GM18519 (cell line): ENCODE measurements around the gene HMGB1.

Source experiments
- ATAC-seq: cut with Tn5 transposase; IDR thresholded peaks from one replicate; pipeline ENCODE4 v1.9.1; 2021; ENCODE audit warnings: mild to moderate bottlenecking, moderate library complexity; ENCODE audit not compliant: unreplicated experiment, low FRiP score

Gene HMGB1

DNA sequence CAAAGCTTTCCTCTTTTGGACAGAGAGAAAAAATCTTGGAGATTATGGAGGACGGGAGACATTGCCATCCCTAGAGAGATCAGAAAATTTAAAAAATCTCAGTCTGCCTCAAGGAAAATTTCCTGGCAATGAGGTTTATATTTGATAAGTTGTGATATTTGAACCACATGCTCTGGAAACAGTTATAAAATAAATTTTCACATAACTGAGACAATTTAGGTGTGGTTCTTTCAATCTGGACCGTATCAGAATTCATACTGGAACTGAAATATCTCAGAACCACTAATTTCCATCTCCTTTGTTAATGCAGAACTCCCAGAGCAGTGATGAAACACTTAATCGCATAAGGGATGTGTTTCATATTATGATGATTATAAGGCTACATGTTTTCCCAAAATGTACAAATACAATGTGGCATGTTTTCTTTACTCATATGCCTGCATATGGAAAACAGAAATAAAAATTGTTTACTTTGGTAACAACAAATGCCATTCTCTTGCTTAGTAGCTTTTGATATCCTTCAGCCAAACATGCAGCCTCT lies 29.8 kb downstream of the HMGB1 start:
- ATAC-seq = no peak

DNA sequence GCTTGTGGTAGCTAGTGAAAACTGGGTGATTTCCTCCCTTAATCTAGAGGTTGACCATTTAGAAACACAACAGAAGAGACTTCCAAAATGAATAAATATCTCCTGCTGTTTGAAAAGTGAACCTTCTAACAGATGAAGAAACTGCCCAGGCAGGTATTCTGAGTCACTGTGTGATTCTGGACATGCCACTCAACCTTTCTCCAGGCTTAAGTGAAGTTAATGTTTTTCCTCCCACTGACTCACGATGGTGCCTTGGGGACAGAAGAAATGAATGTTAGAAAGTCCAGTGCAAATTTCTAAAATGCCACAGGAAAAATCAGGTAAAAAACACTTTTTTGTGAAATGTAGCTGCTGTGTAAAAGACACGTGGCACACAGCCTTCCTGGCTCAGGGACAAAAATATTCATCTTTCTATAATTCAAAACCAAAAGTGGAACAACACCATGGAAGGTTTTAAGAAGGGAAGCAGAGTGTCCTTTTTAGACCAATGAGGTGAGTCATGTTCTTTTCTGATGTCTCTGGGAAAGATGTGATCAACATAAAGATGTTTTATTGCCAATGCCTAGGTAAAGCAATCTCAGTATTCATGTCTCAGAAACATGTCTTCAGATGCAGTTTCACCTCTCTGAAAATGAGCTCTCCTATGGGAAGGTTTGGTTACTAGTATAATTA lies 34.3 kb downstream of the HMGB1 start:
- ATAC-seq = no peak

DNA sequence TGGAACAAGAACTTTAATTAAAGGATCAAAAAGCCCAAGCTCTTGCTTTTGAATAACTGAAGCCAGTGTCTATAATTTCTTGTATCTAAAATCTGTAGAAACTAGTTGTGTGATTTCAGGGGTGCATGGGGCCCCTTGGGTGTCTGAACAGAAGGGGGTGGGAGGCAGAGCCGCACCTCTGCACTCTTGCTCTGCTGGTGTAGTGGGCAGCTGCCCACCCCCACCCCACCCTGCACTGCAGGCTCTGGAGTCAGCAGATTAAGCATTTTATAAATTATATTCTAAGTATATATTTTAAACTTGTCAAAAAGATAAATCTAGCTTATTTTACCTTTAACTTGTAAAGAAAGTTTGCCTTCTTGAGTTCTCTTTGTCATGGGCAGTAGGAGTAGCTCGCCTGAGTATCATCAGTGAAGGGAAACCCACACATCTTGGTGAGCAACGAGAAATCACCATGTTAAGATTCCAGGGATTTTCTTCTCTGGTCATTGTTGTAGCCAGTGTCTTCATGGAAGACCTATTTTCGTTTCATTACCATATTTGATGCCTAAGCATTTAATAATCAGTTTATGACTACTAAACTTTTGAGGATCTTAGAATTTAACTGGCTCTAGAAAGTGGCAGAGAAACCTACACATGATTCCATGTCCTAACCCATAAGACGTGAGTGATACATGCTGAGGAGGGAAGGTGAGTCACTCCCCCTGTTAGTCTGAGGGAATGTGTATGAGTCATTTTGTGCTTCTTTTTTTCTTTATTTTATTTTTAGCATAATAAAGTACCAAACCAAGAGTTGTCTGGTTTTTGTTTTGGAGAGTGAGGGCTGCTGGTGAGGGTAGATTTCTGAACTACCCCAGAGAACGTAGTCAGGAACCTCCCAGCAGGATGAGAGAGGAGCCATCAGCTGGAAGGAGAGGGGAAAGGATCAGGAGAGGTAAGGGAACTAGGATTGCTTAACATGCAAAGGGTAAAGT lies 35.7 kb downstream of the HMGB1 start:
- ATAC-seq = peak; percentile 53

DNA sequence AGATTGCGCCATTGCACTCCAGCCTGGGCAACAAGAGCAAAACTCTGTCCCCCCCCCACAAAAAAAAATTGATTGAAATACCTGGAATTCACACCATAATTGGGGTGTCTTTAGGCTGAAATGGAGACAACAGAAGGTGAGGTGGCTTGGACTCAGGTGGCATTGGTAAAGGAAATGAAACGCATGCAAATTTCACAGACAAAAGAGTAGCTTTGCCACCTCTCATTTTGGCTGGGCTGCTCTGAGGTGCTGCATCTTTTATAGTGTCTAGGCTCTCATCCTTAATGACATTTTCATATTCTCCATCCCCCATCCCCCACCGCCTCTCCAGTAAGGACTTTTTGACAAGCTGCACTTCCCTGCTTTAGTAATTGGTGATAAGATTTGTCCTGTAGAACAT lies 36.5 kb downstream of the HMGB1 start:
- no peak for ATAC-seq

GRCh38 chr13:30423891-30424290 lies 41.8 kb downstream of the HMGB1 start:
- ATAC-seq = no peak

DNA sequence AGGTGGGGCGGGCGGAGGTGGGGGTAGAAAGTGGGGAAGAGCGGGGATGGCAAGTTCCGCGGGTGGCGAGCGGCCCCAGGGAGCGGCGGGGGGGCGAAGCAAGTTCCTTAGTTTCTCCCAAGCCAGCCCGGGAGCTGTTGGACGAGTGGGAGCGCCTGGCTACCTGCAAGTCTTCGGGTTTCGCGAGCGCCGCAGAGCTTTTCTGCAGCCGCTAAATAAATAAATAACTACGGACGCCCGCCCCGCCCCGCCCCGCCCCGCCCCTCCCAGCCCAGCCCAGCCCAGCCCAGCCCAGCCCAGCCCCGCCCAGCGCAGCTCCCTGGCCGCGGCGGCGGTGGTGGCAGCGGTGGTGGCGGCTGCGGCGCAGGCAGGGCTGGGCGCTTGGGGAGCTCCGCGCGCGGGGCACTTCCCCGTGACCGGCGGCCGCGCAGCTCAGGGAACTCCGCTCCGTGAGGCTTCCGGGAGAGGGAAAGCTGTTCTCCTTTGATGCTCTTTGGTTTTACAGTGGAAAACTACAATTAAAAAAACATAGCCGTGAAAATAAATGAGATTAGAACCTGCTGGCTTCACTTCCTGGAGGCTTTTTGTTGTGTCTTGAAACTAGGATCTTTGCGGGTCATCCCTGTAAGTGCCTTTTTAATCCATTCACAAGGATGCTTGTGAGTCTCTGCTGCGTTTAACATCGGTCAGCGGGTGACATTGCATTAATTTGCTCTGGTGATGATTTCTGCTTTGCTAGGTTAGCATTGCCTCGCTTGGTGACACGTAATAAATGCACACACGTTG lies 43.5 kb downstream of the HMGB1 start, which contains the start of gene UBE2L5:
TSS of gene UBE2L5 (plus strand) at position 440 of the 786 bp plus-strand sequence. CDS start 5,498 bp downstream, outside the sequence.
- no peak for ATAC-seq

GRCh38 chr13:30421093-30422053 lies 44.4 kb downstream of the HMGB1 start:
- no peak for ATAC-seq

DNA sequence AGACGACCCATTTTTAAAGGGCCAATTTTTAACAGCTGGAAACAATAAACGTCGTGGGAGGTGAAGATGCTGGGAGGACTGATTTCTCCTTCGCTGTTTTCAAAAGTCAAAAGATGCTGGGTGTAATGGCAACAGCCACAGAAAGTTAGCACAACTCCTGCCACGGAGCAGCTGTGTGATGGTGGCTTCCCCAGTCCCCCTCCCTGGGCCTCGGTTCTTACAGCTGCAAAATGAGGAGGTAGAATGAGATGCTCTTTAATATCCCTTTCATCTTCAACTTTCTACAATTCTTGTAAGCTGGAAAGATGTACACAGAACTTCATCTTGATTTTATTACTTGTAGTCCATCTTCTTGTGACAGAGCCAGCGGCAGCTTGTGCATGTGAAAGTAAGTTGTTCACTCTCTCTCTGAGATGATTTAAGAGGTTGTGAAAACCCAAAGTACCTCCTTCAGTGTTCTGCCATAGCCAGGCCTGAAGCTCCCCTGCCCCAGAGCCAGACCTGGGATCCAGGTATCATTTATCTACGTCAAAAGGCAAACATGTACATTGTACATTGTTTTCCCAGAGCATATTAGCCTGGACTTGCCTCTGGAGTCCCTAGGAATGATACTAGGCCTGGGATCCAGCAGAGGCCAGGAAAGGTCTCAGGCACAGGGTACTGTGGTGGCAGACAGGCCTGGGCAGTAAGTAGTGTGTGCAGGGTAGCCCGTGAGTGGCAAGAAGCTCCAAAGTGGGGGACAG lies 46.8 kb downstream of the HMGB1 start:
- no peak for ATAC-seq

GRCh38 chr13:30418075-30418716 lies 47.5 kb downstream of the HMGB1 start:
- no peak for ATAC-seq

GRCh38 chr13:30416471-30416870 lies 49.3 kb downstream of the HMGB1 start:
- no peak for ATAC-seq

DNA sequence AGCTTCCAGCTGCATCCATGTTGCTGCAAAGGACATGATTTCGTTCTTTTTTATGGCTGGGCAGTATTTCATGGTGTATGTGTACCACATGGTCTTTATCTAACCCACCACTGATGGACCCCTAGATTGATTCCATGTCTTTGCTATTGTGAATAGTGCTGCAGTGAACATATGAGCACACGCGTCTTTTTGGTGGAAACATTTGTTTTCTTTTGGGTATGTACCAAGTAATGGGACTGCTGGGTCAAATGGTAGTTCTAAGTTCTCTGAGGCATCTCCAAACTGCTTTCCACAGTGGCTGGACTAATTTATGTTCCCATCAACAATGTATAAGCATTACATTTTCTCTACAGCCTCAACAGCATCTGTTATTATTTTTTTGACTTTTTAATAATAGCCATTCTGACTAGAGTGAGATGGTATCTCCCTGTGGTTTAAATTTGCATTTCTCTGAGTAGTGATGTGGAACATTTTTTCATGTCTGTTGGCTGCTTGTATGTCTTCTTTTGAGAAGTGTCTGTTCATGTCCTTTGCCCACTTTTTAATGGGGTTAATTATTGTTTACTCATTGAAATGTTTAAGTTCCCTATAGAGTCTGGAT lies 50.2 kb downstream of the HMGB1 start:
- peak; percentile 54 for ATAC-seq

DNA sequence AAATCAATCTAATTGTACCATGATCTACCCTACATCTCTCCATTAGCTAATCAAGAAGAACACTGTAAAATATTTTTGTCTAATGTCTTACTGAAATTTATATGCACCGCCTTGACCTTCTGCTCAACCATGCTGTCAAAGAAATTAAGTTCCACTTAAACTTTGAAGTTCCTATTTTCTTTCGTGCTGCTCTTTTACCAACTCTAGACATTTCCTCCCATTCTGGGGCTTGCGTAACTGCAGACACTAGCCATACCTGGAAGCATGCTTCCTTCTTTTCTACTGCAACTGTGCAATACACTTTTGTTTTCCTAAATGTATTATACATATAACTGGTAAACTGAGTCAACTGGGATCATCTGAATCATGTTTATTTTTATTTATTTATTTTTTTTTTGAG lies 51.9 kb downstream of the HMGB1 start:
- ATAC-seq = no peak

GRCh38 chr13:30412346-30412745 lies 53.4 kb downstream of the HMGB1 start:
- ATAC-seq = no peak

DNA sequence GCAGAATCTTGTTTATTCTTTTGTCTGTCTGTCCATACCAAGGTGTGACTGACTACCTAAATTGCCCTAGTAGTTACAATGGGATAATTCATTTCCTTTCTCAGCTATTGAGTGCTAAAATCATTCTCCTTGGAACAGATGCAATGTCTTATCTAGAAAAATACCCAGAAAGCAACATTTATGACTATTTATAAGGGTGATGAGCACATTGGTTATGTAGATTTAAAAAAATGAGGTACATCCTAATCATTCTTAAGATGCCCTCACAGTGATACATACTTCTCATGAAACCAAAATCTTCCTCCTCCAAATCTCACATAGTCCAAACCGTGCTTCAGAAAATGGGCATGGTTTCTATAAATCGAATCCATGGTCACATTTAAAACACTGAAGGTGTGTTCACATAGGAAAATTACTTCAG lies 55.0 kb downstream of the HMGB1 start:
- ATAC-seq = no peak

DNA sequence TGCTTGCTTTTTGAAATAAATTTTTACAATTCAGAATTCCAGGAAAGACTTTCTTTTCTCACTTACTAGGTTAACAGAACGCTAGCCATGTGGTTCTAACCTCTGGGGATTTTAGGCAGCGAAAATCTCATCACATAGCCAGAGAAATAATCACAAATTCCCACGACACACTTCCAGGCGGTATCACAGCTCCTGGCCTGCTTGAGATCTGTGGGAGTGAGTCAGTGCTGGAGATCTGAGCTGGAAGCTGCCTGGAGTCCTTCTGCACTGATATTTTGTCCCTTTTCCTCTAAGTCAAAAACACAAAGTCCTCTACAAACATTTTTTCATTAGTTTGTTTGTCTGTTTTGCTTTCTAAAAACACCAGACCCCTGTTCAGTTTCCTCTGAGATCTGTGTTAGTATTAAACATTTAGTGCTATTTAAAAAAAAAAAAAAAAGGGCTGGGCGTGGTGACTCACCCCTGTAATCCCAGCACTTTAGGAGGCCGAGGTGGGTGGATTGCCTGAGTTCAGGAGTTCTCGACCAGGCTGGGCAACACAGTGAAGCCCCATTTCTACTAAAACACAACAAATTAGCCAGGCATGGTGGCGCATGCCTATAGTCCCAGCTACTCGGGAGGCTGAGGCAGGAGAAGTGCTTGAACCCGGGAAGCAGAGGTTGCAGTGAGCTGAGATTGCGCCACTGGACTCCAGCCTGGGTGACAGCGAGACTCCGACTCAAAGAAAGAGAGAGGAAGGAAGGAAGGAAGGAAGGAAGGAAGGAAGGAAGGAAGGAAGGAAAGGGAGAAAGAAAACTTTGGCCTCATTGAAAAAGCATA lies 55.6 kb downstream of the HMGB1 start:
- ATAC-seq = no peak

DNA sequence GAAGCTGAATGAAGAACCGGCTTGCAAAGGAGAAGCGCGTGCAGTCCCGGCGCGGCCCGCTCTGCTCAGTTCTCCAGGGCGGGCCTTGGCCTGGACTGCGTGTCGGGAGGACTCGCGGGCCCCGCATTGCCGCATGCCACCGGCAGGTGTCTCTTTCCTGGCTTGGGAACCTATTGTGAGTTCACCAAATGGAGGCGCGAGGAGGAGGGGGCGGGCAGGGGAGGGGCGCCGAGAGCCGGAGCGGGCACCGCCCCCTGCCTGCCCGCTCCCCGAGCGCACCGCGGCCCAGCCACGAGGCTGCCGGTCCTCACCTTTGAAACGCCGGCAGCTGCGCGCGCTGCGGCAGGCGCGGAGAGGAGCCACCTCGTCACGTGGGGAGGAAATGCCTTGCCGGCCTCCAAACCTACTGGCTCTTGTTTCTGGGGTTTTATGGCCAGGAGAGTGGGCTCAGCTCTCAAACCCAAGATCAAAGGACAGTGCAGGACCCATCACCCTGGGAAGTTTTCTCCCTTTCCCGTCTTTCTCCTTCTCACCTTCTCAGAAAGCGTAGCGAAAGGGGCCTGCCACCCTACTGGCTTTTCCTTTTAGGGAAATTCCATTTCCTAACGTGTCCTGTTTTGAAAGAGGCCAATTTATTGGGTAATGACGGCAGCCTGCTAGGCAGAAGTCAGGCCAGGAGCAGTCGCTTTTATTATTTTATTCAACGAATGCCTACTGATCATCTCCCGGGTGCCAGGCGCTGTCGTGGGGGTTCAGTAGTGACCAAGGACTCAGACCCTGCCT lies 57.2 kb downstream of the HMGB1 start:
- peak; percentile 76 for ATAC-seq
